GM23338 (cell line): ENCODE data around the gene MUC6. TPM values are rescaled to one million over a fixed set of nuclear protein-coding genes. Genes with fewer than 3 reads are reported as not detected.

ENCODE experiments used
- ATAC-seq: fragments of 200-7000 bp; cut with Tn5 transposase; 3 replicates; pipeline ENCODE4 v1.9.1; 2020
- DNase-seq: peaks from one replicate; pipeline ENCODE4 v3.0.0-alpha.2; 2015; ENCODE audit warnings: low spot score
- H2AFZ ChIP-seq: fragments of 200-600 bp; sonication (generic); 2 replicates; pipeline ENCODE4 v1.8.0; 2016; ENCODE audit warnings: antibody characterized with exemption, mild to moderate bottlenecking, moderate library complexity
- H3F3A ChIP-seq: fragments of 200-600 bp; sonication (generic); replicated peaks from 2 replicates; pipeline ENCODE4 v1.8.0; 2017; ENCODE audit warnings: antibody characterized with exemption, mixed run types, low read depth
- H3K27ac ChIP-seq: fragments of 200-600 bp; sonication (generic); 2 replicates; pipeline ENCODE4 v1.6.1; 2016; ENCODE audit warnings: low read depth
- H3K27me3 ChIP-seq: fragments of 200-600 bp; sonication (generic); 2 replicates; pipeline ENCODE4 v1.8.0; 2016; ENCODE audit warnings: mild to moderate bottlenecking, mixed run types, moderate library complexity; ENCODE audit not compliant: insufficient read depth
- H3K36me3 ChIP-seq: fragments of 200-600 bp; sonication (generic); 2 replicates; pipeline ENCODE4 v1.8.0; 2016; ENCODE audit warnings: mild to moderate bottlenecking; ENCODE audit not compliant: insufficient read depth
- H3K4me1 ChIP-seq: fragments of 200-600 bp; sonication (generic); 2 replicates; pipeline ENCODE4 v1.8.0; 2016; ENCODE audit warnings: mild to moderate bottlenecking, moderate library complexity; ENCODE audit not compliant: insufficient read depth
- H3K4me2 ChIP-seq: fragments of 200-600 bp; sonication (generic); 2 replicates; pipeline ENCODE4 v1.7.1; 2017; ENCODE audit warnings: mixed run types
- H3K4me3 ChIP-seq: fragments of 200-600 bp; sonication (generic); 2 replicates; pipeline ENCODE4 v1.6.1; 2016; ENCODE audit warnings: mixed run types
- H3K79me2 ChIP-seq: fragments of 200-600 bp; sonication (generic); replicated peaks from 2 replicates; pipeline ENCODE4 v1.8.0; 2017; ENCODE audit warnings: mild to moderate bottlenecking; ENCODE audit not compliant: insufficient read depth
- H3K9me2 ChIP-seq: fragments of 200-600 bp; sonication (generic); 2 replicates; pipeline ENCODE4 v1.8.0; 2017; ENCODE audit not compliant: insufficient read depth
- H4K20me1 ChIP-seq: fragments of 200-600 bp; sonication (generic); replicated peaks from 2 replicates; pipeline ENCODE4 v1.8.0; 2017; ENCODE audit warnings: mild to moderate bottlenecking; ENCODE audit not compliant: insufficient read depth
- H3K27ac Mint-ChIP-seq: 2 replicates; pipeline ENCODE4 v1.8.0; 2020; ENCODE audit warnings: inconsistent platforms, mild to moderate bottlenecking, moderate library complexity, mixed read lengths
- H3K27me3 Mint-ChIP-seq: 3 replicates; pipeline ENCODE4 v1.8.0; 2022; ENCODE audit warnings: low read depth, mild to moderate bottlenecking, moderate library complexity, mixed read lengths, inconsistent platforms; ENCODE audit not compliant: insufficient read depth, poor library complexity
- H3K36me3 Mint-ChIP-seq: 3 replicates; pipeline ENCODE4 v1.8.0; 2021; ENCODE audit warnings: low read depth, mild to moderate bottlenecking, inconsistent platforms, moderate library complexity, mixed read lengths
- H3K4me1 Mint-ChIP-seq: 3 replicates; pipeline ENCODE4 v1.8.0; 2020; ENCODE audit warnings: mild to moderate bottlenecking, inconsistent platforms, mixed read lengths
- H3K4me3 Mint-ChIP-seq: 3 replicates; pipeline ENCODE4 v1.8.0; 2021; ENCODE audit warnings: moderate library complexity, mild to moderate bottlenecking, inconsistent platforms, mixed read lengths
- H3K9me3 Mint-ChIP-seq: 3 replicates; pipeline ENCODE4 v1.8.0; 2020; ENCODE audit warnings: moderate library complexity, mild to moderate bottlenecking, inconsistent platforms, mixed read lengths
- CREB1 ChIP-seq: fragments of 250-450 bp; sonication (Bioruptor Pico); IDR thresholded peaks from 2 replicates; pipeline ENCODE4 v1.5.0; 2020; ENCODE audit warnings: low read depth, mild to moderate bottlenecking, moderate library complexity
- CTCF ChIP-seq, 2 experiments: fragments of 200-600 bp in 1 of 2; sonication (generic) in 1 of 2; conservative IDR thresholded peaks; 2 replicates each; pipeline versions ENCODE4 v1.5.1 to v1.6.1; 2016 to 2017; ENCODE audit warnings: antibody characterized with exemption in 2 of 2, low read depth in 2 of 2, mild to moderate bottlenecking in 2 of 2, moderate library complexity in 1 of 2
- ETS1 ChIP-seq: IDR thresholded peaks from 2 replicates; pipeline ENCODE4 v1.6.1; 2016; ENCODE audit warnings: antibody characterized with exemption
- EZH2 ChIP-seq: fragments of 200-600 bp; sonication (generic); IDR thresholded peaks from one replicate; pipeline ENCODE4 v1.8.0; 2017; ENCODE audit warnings: antibody characterized with exemption, mild to moderate bottlenecking, low read depth; ENCODE audit not compliant: unreplicated experiment
- EZH2phosphoT487 ChIP-seq: fragments of 200-600 bp; sonication (generic); IDR thresholded peaks from one replicate; pipeline ENCODE4 v1.8.1; 2018; ENCODE audit warnings: antibody characterized with exemption; ENCODE audit not compliant: unreplicated experiment
- JUNB ChIP-seq: IDR thresholded peaks from one replicate; pipeline ENCODE4 v1.6.1; 2016; ENCODE audit warnings: antibody characterized with exemption; ENCODE audit not compliant: unreplicated experiment
- NANOG ChIP-seq: IDR thresholded peaks from 2 replicates; pipeline ENCODE4 v1.6.1; 2016; ENCODE audit warnings: antibody characterized with exemption, borderline replicate concordance
- POLR2AphosphoS5 ChIP-seq: IDR thresholded peaks from 2 replicates; pipeline ENCODE4 v1.6.1; 2016; ENCODE audit warnings: antibody characterized with exemption, low read depth
- REST ChIP-seq: IDR thresholded peaks from one replicate; pipeline ENCODE4 v1.6.1; 2018; ENCODE audit warnings: antibody characterized with exemption; ENCODE audit not compliant: unreplicated experiment
- STAT1 ChIP-seq: IDR thresholded peaks from one replicate; pipeline ENCODE4 v1.6.1; 2016; ENCODE audit warnings: antibody characterized with exemption; ENCODE audit not compliant: unreplicated experiment
- ZNF114 ChIP-seq: fragments of 250-450 bp; sonication (Bioruptor Pico); IDR thresholded peaks from 2 replicates; pipeline ENCODE4 v1.5.0; 2020; ENCODE audit warnings: mild to moderate bottlenecking, moderate library complexity
- ZNF331 ChIP-seq: fragments of 250-450 bp; sonication (Bioruptor Pico); IDR thresholded peaks from 2 replicates; pipeline ENCODE4 v1.5.0; 2020; ENCODE audit warnings: low read depth, mild to moderate bottlenecking, moderate library complexity
- ZNF462 ChIP-seq: fragments of 250-450 bp; sonication (Bioruptor Pico); IDR thresholded peaks from 2 replicates; pipeline ENCODE4 v1.5.0; 2020; ENCODE audit warnings: mild to moderate bottlenecking, moderate library complexity
- polyA plus RNA-seq: library from polyadenylated mRNA; unstranded; fragments of >200 nt; fragmentation: Nextera tagmentation; extraction: Ambion mirVana; gene quantifications from 2 replicates; pipeline ENCODE4 v1.2.1, GENCODE V29; 2016
- total RNA-seq: library from RNA; depleted of rRNA; stranded (reverse); fragments of >200 nt; shearing (Covaris generic); gene quantifications from 2 replicates; pipeline ENCODE4 v1.2.3, GENCODE V29; 2014

MUC6 gene
- total and polyA plus RNA-seq, 2 experiments from 2014 or later: not detected

- Histone ChIP-seq H4K20me1 (peaks cover 12% of the 10 kb centered on the region), H3K4me1 (no peaks in the 10 kb centered on the region), H3K4me3 (no peak overlapping the region), H2AFZ (no peak overlapping the region), H3K27ac (no peak overlapping the region), H3K79me2 (no peaks in the 10 kb centered on the region), H3K27me3 (no peaks in the 10 kb centered on the region), H3K9me2 (no peaks in the 10 kb centered on the region), H3F3A (no peaks in the 10 kb centered on the region), H3K4me2 (no peak overlapping the region), H3K36me3 (peaks cover 11% of the 10 kb centered on the region; the same call in 1 of the 2 replicates)
- DNase-seq (no peak), ATAC-seq (peak; percentile 18; the same call in 2 of the 3 replicates)
- H3K36me3 Mint-ChIP-seq: peaks cover 42% of the 10 kb centered on the region
- H3K4me1 Mint-ChIP-seq: no peaks in the 10 kb centered on the region; the same call in 2 of the 3 replicates
- H3K27ac Mint-ChIP-seq: no peak overlapping the region
- TF ChIP-seq REST: no peak
- no peak for TF ChIP-seq CTCF (conservative IDR thresholded peaks at IDR 0.05; ENCODE audit: low read depth in 2 of 2)
- TF ChIP-seq ZNF331: no peak
- TF ChIP-seq CREB1: no peak
- no peak for TF ChIP-seq EZH2
- no peak for TF ChIP-seq EZH2phosphoT487
- no peak for TF ChIP-seq POLR2AphosphoS5
- TF ChIP-seq ZNF114: no peak
- no peak for TF ChIP-seq NANOG
- TF ChIP-seq STAT1: no peak
- no peak for TF ChIP-seq JUNB
- no peak for TF ChIP-seq ETS1
- no peak for TF ChIP-seq ZNF462 (CRISPR knock-in tag)
- H3K27me3 Mint-ChIP-seq: peaks cover 7% of the 10 kb centered on the region
- no peak overlapping the region for H3K4me3 Mint-ChIP-seq
- no peaks in the 10 kb centered on the region; the same call in 2 of the 3 replicates for H3K9me3 Mint-ChIP-seq
Measured at GRCh38 chr11:1008001-1008802, 28.3 kb downstream of the MUC6 start.
